DND-41 (cell line): ENCODE data around the gene MRPL30.
"Not testable (repeated sequence)": the region's sequence is repeated elsewhere in the genome, so short reads cannot be mapped to it uniquely, and the experiment has no call there.

Experiments used
- EZH2 ChIP-seq: IDR thresholded peaks from 3 replicates; pipeline ENCODE4 v1.6.1; 2012; ENCODE audit warnings: borderline replicate concordance, low read depth, mild to moderate bottlenecking, moderate library complexity, low read length, inconsistent platforms; ENCODE audit not compliant: severe bottlenecking
- TF ChIP-seq, protein P1 (sequence below): IDR thresholded peaks from 2 replicates; pipeline ENCODE4 v1.5.1; 2012; ENCODE audit warnings: borderline replicate concordance, low read length, moderate library complexity, mild to moderate bottlenecking; ENCODE audit not compliant: poor library complexity, severe bottlenecking; ENCODE audit errors: extremely low read depth

DNA sequence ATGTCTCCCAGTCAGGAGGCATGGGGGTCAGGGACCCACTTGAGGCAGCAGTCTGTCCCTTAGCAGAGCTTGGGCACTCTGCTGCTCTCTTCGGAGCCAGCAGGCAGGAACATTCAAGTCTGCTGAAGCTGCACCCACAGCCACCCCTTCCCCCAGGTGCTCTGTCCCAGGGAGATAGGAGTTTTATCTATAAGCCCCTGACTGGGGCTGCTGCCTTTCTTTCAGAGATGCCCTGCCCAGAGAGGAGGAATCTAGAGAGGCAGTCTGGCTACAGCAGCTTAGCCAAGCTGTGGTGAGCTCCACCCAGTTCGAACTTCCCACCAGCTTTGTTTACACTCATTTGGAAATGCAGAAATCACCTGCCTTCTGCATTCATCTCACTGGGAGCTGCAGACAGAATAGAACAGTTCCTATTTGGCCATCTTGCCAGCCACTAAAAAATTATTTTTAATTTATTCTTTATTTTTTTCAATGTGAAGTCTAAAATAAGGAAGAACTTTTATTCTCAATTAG is 45.9 kb upstream of the MRPL30 start:
- TF ChIP-seq, protein P1, sequence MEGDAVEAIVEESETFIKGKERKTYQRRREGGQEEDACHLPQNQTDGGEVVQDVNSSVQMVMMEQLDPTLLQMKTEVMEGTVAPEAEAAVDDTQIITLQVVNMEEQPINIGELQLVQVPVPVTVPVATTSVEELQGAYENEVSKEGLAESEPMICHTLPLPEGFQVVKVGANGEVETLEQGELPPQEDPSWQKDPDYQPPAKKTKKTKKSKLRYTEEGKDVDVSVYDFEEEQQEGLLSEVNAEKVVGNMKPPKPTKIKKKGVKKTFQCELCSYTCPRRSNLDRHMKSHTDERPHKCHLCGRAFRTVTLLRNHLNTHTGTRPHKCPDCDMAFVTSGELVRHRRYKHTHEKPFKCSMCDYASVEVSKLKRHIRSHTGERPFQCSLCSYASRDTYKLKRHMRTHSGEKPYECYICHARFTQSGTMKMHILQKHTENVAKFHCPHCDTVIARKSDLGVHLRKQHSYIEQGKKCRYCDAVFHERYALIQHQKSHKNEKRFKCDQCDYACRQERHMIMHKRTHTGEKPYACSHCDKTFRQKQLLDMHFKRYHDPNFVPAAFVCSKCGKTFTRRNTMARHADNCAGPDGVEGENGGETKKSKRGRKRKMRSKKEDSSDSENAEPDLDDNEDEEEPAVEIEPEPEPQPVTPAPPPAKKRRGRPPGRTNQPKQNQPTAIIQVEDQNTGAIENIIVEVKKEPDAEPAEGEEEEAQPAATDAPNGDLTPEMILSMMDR = not testable (repeated sequence)
- not testable (repeated sequence) for TF ChIP-seq EZH2
